Muscle of back (tissue), 11 donors: Measurements from ENCODE around the gene GAS7. TPM values are rescaled to one million over a fixed set of nuclear protein-coding genes. Genes with fewer than 3 reads are reported as not detected.

ENCODE experiments used
- DNase-seq, 3 donors: peaks; one replicate each; pipeline versions ENCODE4 v3.0.0 to v3.0.0-alpha.2; 2013
- polyA plus RNA-seq, 10 donors: library from polyadenylated mRNA; unstranded; fragments of 120-200 nt; gene quantifications; one replicate each; pipeline ENCODE4 v1.2.1, GENCODE V29; 2013; ENCODE audit not compliant: insufficient read length in 10 of 10

Gene GAS7
- polyA plus RNA-seq, 10 donors, result 48.7 to 82.8 (median 58.6) TPM

- DNase-seq, result peak in 1 of 3 donors; percentile 80
These were observed 144.4 kb downstream of the GAS7 start for GRCh38 chr17:10053782-10054540.

DNA sequence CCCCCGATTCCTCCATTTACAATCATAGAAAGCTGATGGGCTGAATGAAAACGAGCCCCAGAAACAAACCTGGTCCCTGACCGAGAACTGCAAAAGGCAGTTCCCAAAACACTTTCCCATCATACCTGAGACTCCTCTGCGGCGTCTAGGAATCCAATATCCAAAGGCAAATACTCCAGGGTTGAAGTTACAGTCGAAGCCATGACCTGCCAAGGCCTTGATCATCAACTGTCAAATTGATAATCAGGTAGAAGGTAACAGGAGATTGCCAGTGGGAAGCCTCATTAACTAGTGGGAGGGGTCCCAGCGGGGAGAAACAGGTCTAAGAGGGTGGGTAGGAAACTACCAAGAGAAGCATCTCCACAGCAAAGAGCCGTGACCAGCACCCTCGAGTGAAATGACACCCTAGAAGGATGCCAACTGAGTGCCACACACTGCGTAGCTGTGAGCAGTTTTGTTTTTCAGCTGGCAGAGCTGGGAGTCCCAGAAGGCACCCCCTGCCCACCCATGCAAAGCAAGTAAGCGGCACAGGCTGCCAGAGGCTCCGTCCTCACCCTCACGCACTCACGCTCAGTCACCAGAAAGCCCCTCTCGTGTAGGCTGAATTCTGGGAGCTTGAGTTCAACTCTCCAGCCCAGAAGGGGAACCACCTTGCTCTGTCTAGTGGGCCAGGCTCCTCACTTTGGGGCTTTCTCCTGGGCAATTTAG is 146.1 kb downstream of the GAS7 start:
- no peak for DNase-seq

DNA sequence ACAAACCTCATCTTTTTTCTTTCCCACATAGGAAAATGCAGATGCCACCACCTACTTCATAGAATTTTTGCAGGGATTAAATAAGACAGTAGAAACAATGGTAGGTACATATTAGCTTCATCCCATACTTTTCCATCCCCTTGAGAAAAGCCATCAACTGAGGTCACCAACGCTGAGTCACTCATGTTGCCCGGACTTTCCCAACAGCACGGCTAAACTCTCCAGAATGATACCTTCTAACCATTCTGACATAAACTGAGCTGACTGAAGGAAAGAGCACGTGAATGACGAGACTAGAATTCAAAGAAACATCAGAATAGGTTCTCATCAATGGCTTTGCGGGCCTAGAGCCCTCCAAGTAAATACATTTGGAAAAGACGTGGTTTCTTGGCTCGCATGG is 147.3 kb downstream of the GAS7 start:
- no peak for DNase-seq

- peak in 1 of 3 donors; percentile 87 for DNase-seq
These were observed 147.8 kb downstream of the GAS7 start for GRCh38 chr17:10050597-10051101.

DNA sequence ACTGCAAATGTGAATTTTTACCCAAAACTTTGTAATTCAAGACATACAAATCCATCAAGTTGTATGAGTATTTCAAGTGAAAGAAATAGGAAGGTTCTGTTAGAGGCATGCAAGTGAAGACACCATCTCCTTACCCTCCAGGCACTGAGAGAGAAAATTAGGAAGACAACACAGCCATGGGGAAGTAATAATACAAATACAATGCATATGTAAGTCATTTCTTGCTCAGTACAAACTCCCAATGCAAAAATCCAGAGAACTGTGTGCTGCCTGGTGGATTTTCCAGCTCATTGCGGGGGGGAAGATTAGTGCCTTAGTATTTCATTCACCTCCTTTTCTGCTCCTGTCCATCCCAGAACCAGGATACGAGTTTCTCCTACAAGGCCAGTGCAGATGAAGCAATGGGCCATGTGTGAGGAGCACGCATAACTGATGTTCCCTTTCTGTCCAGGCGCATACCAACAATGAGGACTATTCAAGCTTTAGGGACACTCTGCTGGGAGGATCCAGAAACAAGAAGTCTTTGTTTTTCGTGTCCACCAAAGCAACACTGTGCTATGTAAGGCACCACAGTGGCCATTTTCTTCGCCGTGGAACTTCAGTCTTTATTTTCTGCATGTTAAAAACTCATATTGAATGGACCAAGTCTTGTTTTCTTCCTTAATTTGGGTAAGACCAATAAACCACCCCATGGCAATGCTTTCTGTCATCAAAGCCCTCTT is 149.6 kb downstream of the GAS7 start:
- DNase-seq, result no peak

DNA sequence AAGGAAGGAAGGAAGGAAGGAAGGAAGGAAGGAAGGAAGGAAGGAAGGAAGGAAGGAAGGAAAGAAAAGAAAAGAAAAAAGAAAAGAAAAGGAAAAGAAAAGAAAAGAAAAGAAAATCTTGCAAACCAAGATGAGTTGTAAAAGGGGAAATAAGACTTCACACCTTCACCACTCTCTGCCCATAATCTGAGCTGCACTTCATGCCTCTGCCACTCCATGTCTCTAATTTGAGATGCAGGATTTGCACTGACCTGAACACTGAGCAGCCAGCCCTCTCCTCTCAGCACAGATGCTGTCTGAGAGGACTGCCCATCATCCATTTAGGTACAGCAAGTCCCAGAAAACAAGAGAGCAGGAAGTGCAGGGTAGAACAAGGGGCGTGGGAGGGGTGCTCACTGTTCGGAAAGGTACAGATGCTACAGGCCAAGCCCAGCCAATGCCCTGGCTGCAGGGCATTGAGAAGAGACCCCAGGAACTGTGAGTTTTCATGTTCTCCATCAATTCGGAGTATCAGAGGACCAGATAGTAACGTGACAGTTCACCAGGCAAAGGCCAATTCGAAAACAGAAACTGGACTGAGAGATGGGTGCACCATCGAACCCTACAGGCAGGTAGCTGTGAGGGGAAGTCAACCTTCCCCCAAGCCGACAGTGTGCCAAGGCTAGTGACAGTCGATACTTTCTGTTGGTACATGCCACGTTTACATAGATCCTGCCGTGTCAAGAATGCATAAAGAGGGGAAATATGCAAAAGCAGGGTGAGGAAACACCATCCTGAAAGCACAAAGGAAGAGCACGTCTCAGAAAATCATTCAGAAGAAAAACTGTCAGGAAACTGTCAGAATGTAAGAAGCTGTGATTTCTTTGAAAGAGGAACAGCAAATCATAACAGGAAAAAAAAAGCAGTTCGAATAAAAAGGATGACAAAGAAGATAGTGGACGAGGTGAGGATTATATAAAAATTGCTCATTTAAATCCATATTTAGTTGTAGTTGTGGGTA is 151.3 kb downstream of the GAS7 start:
- no peak for DNase-seq

DNA sequence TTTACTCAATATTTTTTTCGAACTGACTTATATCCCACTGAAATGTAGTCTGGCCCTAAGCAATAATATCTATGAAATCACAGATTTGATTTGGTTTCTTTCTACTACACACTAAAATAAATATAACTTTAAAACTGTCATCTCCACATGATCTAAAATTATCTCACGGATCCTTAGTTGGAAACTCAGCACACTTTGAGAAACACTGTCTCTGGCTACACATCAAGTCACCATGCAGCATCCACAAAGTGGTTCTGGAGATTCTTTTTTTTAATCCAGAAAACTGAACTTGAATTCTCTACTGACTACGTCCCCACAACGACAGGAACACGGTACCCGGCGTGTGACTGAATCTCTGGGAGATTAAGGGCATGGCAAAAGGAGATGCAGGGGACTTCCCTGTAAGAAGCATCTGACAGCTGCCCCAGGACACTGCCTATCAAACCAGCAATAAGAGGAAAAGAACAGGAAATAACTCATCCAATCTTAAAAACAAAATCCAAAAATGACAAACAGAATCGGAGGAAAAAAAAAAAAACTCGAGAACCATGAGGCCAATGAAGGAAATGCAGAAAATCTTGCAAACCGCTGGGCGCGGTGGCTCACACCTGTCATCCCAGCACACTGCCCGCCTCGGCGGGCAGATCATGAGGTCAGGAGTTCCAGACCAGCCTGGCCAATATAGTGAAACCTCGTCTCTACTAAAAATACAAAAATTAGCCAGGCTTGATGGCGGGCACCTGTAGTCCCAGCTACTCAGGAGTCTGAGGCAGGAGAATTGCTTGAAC is 152.3 kb downstream of the GAS7 start:
- no peak for DNase-seq

DNA sequence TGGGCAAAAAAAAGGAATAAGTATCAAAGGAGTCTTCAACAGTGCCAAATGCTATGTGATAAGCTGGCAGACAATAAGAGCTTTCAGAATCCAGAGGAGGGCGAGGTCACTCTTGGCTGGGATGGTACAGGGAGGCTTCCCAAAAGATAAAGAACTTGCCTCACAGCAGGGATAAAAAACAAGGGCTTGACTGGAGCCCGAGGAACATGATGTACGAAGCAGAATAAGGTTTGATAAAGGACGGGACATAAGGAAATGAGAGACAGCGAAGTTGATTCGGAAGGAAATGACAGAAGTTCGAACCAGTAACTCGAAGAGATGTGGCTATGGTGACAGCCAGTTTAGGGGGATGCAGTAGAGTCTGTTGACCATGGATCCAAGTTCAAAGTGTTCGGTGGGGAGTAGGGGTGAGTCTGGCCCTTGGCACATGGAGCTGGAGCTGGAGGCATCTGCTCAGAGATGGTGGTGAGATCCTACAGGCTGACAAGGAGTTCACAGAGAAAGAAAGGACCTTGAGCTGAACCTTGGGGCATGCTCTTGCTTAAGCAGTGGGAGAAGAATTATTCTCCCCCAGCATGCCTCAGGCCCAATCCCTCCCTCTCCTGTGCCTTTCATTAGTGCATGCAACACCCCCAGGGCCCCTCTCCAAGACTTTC is 155.7 kb downstream of the GAS7 start:
- DNase-seq, result peak in 1 of 3 donors; percentile 46

GRCh38 chr17:10041916-10042588 is 156.4 kb downstream of the GAS7 start:
- DNase-seq, result no peak

DNA sequence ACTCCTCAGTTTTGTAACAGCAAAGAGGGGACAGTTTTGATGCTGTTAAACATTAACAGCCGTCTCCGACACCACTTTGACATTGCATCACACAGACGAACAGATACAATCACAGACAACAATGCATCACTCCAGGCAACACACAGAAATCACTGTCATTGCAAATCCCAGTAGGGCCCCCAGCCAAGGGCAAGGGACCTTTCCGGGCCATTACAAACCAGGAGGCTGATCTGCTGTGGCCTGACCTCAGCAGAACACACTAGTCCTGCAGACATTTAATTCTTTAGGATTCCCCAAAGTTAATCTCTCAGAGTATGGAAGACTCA is 157.2 kb downstream of the GAS7 start:
- no peak for DNase-seq

DNA sequence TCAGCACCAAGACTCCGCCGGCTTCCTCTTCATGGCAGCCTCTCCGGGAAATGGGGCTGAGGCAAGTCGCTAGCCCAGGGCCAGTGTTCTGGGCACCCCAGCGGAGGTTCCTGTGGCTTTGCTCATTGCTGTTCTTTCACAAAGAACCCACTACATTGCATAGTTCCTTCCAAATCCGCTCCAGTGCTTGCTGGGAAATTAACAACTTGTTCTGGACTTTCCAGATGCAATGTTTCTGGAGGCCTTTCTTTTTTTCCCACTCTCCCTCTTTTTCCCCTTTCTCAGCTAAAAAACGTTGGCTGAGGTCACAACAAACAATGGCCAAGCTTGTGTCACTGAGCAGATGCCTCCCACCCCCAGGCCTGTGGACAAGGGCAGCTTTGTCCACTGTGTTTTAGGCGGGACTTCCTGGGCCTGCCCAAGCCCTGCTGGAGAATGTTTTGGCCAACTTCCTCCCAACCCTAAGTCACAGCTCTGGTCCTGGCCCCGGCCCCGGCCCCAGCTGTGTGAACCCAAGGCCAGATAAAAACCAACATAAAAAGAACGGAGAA is 161.8 kb downstream of the GAS7 start:
- peak in 2 of 3 donors; percentile 82 to 90 for DNase-seq

DNA sequence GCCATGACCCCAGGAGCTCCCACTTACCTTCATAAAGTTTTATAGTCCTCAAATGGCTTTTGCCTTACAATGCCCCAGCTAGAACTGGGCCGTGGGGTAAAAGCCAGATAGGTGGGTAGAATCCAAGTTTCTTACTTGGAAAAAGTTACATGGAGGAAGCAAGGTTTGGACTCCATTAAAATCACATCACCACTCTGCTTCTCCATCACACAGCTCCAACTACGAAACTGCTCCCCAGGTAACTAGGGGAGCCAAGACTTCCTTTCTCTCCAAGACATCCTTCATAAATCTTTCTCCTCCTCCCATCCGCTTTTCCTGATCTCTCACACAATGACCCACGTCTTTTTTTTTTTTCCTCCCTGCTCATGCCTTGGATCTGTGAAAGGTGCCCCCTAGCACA is 162.5 kb downstream of the GAS7 start:
- DNase-seq, result peak in 2 of 3 donors; percentile 78 to 91

GRCh38 chr17:10034719-10035475 is 163.5 kb downstream of the GAS7 start:
- DNase-seq, result peak in 2 of 3 donors; percentile 82 to 84

DNA sequence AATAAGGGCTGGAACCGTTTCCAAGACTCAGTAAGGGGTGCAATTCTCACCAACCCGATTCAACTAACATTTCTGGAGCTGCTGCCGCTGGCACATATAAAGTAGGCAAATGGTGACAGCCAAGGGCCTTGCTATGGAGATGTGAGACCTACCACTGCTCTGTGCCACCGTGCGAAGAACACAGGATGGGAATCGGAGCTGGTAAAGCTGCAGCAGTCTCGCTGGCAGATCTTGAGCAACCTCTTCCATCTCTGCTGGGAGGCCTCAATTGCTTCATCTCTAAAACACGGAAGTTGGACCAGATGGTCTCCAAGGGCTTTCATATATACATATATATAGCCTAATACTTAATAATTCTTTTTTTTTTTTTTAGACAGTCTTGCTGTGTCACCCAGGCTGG is 164.4 kb downstream of the GAS7 start:
- DNase-seq, result peak in 1 of 3 donors; percentile 77

GRCh38 chr17:10033449-10033848 is 165.0 kb downstream of the GAS7 start:
- peak in 1 of 3 donors; percentile 67 for DNase-seq

DNA sequence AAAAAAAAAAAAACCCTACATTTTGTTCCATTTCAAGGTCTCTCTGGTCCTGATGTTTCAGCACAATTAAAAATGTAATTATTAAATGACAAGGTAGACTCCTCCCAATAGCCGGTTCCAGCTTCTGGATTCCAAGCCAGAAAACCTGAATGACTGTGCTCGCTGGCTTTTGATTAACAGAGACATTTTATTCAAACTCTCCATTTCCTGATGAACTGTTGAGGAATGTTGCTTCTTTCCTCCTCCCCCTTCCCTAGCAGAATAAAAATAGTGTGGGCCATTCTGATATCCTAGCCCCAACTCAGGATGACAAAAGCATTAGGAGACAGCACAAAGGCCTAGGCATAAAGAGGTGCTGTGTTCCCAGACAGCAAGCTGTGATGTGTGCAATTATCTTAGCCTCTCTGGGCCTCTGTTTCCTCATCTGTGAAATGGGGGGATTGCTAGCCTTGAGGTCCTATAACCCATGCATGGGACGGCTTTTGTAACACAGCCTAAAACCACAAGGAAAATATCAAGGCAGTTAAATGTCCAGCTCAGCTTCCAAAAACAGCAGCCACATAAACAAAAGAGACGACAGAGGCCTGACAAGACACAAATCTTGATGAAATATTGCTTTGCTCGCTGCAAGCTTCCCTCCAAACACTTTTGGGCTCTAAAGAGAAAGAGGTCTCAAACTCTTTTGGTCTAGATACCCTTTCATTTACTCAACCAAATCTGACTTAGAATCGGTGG is 166.1 kb downstream of the GAS7 start:
- peak in 1 of 3 donors; percentile 30 for DNase-seq

GRCh38 chr17:10031606-10032005 is 166.8 kb downstream of the GAS7 start:
- no peak for DNase-seq
